HG02852 (cell line): ENCODE measurements around the gene INAFM2.
A peak's percentile ranks its signal among the peaks of the same experiment; 100 is the strongest.

ENCODE experiments used
- ATAC-seq: cut with Tn5 transposase; IDR thresholded peaks from one replicate; pipeline ENCODE4 v1.9.1; 2021; ENCODE audit warnings: mild to moderate bottlenecking, moderate library complexity; ENCODE audit not compliant: unreplicated experiment

The INAFM2 gene

GRCh38 chr15:40323239-40323952 is at the start of gene INAFM2:
INAFM2 (plus strand) TSS chr15:40323692; CDS start chr15:40324056, 364 bp downstream.
- peak; percentile 87 for ATAC-seq

GRCh38 chr15:40274350-40275274 is 48.9 kb upstream of the INAFM2 start:
- ATAC-seq: no peak

DNA sequence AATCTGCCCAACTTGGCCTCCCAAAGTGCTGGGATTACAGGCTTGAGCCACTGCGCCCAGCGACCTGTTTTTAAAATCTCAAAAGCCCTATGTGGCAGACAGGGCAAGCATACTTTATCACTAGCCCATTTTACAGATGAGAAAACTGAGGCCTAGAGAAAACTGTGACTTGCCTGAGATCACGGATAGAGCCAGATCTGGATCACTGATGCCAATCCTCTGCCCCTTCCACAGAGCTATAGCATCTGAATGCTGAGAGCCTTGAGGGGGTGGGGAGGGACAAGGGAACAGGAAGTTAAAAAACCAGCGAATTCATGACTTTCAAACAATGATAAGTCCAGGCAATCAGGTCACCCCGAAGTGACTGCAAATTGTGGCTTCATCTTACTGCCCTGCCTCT is 48.0 kb upstream of the INAFM2 start:
- no peak for ATAC-seq

- no peak for ATAC-seq
Measured at GRCh38 chr15:40275954-40276353, 47.5 kb upstream of the INAFM2 start.

DNA sequence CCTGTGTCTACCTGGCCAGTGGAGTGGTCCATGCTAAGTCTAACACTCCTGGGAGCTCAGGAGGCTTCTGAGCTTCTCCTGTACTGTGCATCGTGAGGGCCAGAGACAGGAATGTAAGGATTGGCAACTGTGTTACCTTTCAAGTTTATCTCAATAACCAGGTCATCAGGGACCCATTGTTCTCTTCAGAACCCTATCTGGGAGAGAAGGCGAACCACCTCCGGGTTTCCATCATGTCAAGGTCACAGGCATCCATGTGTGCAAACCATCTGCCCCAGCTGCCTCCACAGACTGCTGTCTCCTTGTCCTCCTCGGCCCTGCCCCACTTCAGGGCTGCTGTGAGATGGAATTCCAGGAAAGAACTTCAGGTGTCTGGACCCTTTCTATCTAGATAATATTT is 46.6 kb upstream of the INAFM2 start:
- ATAC-seq: no peak

- no peak for ATAC-seq
Measured at GRCh38 chr15:40277471-40277870, 46.0 kb upstream of the INAFM2 start.

DNA sequence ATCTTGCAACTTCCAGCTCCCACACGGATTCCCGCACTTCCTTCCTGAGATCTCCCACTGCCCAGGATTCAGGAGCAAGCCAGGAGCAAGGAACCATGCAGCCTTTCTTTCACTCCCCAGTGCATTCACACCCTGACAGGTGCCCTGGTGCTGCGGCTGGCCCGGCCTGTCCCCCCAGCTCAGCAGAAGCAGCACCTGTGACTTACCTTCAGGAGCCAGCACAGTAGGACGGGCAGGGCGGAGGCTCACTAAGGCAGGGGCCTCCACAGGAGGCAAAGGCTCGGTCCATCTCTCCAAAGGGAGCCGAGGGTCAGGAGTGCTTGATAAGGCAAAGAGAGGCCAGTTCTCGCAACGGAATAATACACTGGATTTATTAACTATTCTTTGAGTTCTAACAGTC is 45.5 kb upstream of the INAFM2 start:
- ATAC-seq: no peak

DNA sequence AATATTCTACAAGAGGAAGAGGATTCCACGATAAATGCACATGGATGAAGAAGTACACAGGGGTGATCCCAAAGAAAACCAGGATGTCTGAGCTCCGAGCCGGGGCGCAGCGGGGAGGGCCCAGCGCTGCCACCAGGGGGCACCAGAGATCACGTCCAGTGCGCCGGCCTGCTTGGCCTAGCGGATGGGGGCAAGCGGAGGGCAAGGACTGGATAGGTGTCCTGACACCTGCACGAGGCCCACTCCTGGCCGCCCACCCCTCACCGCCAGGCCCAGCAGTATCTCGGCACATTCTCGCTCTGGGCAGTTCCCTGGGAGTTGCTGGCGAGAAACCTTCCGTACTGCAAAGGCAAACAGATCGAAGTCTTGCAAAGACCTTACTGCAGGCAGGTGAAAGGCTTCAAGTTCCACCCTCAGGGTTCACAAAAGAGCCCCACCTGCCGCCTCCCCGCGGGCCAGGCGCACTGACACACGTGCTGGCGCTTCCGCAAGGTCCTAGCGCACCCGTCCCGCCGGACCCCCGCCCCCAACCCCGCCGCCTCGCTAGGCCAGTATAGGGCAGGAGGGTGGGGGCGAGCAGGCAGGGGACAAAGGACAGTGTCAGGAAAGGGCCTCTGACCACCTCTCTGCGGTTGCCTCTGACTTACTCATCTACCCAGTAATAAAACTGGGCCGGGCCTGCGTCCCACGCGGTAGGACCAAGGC is 43.9 kb upstream of the INAFM2 start:
- no peak for ATAC-seq

GRCh38 chr15:40280260-40281056 is 43.0 kb upstream of the INAFM2 start:
- no peak for ATAC-seq

GRCh38 chr15:40281057-40281800 is 42.3 kb upstream of the INAFM2 start:
- ATAC-seq: no peak

GRCh38 chr15:40281801-40282146 is 41.7 kb upstream of the INAFM2 start:
- no peak for ATAC-seq

DNA sequence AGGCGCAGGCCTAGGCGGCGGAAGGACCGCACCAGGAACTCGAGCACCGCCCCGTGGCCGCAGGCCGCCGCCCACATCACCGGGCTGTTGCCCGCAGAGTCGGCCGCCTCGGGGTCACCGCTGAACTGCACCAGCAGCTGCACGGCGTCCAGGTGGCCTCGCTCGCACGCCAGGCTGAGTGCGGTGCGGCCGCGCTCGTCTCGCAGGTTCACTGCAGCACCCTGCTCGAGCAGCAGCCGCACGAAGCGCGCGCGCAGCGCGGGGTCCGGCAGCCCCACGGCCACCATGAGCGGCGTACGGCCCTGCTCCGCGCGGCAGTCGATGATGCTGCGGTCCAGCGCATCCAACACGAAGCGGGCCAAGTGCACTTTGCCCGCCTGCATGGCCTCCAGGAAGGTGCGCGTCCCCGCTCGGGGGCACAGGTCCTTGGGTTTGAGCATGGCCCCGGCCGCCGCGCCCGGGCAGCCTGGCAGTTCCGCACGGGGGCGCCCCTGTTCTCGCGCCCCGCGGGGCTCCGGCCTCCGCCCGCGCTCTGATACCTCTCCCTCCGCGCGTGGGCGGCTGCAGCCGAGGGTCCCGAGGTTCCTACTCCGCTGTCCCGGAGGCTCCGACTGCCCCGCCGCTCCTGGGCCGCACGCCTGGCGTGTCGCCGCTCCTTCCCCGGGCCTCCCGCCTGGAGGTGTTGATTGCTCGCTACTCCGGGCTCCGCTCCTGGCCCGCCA is 41.2 kb upstream of the INAFM2 start:
- ATAC-seq: no peak

GRCh38 chr15:40282869-40283614 is 40.5 kb upstream of the INAFM2 start, which contains the start of gene ANKRD63:
ANKRD63 (minus strand) TSS chr15:40283064; CDS start chr15:40282586, 478 bp downstream.
- ATAC-seq: no peak

GRCh38 chr15:40283615-40284300 is 39.7 kb upstream of the INAFM2 start:
- no peak for ATAC-seq

DNA sequence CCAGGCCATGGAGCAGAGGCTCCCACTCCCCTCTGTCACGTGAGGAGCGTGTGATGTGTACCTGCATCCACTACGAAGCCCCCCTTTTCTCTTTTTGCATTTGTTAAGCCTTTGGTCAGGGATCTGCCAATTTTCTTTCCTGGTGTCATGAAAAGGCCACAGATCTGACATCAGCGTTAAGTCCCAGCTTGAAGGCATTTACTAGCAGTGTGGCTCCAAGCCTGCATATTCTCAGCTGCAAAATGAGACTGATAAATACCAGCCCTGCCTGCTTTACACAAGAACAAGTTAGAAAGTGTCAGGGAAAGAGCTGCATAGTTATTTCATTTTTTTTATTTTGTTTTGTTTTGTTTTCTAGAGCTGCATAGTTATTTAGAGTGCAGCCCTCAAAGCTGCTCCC is 38.3 kb upstream of the INAFM2 start:
- no peak for ATAC-seq

DNA sequence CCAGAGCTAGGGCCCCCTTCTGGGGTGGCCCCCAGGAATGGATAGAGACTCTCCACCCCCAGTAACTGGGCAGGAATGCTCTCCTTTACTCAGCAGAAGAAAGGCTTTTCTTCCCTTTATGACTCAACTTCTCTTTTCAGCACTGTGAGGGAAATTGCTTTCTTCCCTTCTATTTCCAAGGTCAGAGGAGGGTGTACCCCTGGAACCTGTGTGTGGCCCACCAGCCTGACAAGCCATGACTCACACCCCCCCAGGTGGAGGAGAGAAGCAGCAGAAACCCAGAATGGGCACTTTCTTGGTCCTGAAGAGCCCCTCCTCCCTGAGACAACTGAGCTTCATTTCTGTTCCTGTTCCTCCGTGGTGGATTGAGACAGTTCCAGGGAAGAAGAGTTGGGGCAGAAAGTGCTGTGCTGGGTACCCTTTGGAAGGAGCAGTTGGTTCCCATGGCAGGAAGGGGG is 37.9 kb upstream of the INAFM2 start:
- ATAC-seq: no peak

GRCh38 chr15:40286061-40286532 is 37.4 kb upstream of the INAFM2 start:
- ATAC-seq: no peak

GRCh38 chr15:40286794-40287193 is 36.7 kb upstream of the INAFM2 start:
- ATAC-seq: no peak
